ENCODE results near the gene ANO1. TPM values are rescaled to one million over a fixed set of nuclear protein-coding genes. Genes with fewer than 3 reads are reported as not detected.

Gene ANO1
- total RNA-seq, 1 donor from 2014 or later: 0.05 TPM

DNA sequence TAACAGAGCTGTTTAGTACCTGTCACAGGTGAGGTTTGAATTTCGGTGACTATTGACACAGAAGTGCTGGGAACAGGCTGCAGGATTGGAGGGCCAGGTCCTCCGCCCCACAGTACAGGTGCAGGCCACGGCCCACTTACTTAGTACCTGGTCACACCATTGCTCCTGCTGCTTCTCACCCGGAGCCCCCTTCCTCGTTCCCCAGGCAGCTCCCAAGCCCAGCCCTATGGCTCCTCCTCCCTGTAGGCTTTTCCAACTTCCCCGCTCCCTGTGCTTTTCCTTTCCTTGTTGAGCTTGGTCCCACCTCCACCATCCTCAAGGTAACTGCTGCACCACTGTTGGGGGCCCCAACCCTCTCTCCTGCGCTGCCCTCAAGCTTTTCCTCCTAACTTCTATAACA lies 27.9 kb upstream of the ANO1 start:
- DNase-seq (ENCODE audit: low read depth): no peak

- DNase-seq (ENCODE audit: low read depth): no peak
These were observed 24.1 kb upstream of the ANO1 start for GRCh38 chr11:70054004-70054403.

DNA sequence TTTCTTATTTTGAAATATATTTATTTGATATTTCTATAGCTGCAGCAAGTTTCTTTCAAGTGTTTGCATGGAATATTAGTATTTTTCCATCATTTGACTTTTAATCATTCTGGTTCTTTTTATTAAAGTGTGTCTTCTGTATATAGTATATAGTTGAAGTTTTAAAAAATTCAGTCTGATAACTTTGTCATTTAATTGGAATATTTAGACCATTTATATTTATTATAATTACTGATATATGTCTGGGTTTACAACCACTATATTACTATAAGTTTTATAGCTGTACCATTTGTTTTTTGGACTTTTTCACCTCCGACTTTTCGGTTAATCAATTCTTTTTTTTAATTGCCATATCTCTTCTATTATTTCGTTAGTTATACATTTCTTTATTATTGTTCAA lies 22.7 kb upstream of the ANO1 start:
- DNase-seq (ENCODE audit: low read depth): no peak

- DNase-seq (ENCODE audit: low read depth): no peak
These were observed 21.0 kb upstream of the ANO1 start for GRCh38 chr11:70057080-70057479.

DNA sequence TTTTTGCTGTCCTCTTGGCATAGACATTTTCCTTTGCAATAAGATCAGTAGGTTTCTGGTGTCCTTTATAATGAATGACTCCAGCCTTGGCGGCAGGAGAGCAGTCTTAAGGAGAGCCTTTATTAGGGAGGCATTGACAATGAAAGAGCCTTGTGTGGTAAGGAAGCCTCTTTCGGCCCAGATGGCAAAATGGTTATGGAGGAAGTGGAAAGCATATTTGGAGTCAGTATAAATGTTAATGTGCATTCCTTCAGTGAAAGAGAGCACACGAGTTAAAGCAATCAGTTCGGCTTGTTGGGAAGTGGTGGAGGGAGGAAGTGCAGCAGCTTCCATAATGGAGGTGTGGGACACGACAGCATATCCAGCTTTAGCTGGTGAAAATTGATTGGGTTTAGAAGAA lies 18.1 kb upstream of the ANO1 start:
- DNase-seq (ENCODE audit: low read depth): no peak

DNA sequence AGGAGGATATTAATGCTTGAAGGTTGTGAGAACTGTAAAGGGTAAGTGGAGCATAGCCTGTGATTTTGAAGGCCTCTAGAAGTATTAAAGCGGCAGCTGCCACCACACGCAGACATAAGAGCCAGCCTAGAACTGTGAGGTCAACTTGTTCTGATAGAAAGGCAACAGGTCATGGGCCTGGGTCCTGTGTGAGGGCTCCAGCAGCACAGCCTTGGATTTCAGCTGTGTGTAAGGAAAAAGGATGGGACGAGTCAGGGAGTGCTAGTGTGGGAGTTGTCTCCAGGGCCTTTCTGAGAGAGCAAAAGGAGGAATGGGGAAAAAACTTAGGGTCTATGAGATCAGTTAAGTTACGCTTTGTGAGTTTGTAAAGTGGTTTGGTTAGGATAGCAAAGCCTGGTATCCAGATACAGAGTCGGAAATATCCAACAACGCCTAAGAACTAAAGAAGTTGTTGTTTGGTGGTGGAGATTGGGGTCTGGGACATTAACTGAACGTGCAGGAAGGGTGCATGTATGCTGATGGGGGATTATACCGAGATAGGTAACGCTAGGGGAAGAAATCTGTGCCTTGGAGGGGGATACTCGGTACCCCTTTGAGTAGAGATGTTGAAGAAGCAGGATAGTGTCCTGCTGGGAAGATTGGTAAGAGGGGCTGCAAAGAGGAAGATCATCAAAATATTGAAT lies 17.4 kb upstream of the ANO1 start:
- DNase-seq (ENCODE audit: low read depth): no peak

GRCh38 chr11:70061734-70062133 lies 16.4 kb upstream of the ANO1 start:
- DNase-seq (ENCODE audit: low read depth): no peak

DNA sequence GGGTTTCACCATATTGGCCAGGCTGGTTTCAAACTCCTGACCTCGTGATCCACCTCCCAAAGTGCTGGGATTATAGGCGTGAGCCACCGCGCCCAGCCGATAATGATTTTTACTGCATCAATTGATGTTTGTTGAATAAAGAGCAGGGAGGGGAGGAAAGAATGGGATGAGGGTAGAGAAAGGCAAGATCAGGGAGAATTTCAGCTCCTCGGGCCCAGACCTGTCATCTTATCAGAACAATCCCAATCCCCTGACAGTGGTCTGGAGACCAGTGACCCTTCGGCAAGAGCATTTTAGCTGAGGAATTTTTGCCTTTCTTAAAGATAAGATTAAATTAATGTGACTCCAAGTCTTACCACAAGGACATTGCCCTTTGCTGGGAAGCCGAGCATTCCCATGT lies 15.0 kb upstream of the ANO1 start:
- DNase-seq (ENCODE audit: low read depth): no peak

DNA sequence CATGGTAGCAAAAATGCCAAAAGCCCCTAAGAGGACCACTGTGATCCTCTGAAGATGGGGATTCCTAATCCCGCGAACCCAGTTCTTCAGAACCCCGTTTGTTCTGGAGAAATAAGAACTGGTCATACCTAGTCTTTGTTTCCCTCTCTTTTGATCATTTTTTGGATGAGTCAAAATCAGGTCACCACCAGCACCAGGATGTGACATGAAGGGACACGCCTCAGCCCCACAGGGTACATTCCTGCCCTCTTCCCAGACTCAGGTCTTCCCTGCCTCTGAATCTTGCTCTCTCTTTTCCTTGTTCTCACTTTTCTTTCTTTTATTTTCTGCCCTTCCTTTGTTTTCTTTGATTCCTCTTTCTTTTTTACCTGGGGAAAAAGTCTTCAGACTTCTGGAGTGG lies 14.6 kb upstream of the ANO1 start:
- DNase-seq (ENCODE audit: low read depth): no peak

DNA sequence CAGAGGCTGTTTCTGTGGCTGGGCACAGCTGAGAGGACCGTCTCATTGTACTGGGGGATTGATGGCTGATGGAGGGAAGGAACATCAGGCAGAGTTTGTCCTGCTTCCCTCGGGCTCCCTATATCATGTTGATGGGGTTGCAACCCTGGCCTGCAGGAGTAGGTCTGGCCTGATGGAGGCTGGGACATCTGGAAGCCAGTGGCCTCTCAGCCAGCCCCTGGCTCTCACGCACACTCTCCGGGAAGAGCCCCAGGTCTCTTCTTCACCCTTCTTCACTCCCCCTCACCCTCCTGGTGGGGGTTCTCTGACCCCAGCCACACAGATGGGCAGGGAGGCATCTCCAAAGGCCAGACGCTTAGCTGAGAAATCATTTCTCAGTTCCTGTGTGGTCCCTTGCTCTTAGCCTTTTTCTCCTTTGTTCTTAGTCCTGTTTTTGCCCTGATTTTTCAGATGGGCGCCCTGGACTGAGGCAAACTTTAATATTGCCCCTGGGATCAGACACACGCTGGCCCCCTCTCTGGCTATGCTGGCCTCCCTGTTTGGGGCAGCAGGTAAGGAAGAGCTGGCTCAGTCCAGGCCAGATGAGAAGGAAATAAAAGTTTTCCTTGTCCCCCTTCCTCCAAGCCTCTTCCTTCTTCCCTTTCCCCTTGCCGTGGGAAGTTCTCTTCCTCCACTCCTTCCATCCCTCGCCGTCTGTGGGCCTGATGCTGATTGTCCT lies 13.9 kb upstream of the ANO1 start:
- no peak for DNase-seq (ENCODE audit: low read depth)

DNA sequence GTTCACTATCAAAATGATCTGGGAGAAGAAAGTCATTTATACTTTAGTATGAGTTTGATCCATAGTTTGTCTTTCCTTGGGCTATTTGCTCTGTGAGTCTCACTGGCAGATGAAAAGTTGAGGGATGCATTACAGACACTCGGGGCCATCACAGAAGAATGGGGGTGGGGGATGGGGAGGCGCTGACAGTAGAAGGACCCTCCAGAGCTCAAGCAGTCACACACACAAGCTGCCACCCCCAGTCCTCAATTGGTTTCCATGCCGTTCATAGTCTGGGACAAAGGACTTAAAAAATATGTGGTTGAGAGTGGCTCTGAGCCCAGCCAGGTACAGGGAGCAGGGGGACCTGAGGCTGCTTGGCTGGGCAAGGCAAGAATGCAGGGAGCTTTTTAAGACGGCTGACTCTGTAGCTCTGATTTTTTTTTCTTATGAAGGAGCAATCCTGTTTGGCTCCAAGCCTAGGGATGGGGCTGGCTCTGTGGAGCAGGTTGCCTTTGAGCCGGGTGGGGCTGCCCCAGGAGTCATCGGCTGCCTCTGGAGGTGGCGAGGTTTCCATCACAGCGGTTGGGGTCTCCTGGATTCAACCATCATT lies 13.3 kb upstream of the ANO1 start:
- DNase-seq (ENCODE audit: low read depth): no peak

DNA sequence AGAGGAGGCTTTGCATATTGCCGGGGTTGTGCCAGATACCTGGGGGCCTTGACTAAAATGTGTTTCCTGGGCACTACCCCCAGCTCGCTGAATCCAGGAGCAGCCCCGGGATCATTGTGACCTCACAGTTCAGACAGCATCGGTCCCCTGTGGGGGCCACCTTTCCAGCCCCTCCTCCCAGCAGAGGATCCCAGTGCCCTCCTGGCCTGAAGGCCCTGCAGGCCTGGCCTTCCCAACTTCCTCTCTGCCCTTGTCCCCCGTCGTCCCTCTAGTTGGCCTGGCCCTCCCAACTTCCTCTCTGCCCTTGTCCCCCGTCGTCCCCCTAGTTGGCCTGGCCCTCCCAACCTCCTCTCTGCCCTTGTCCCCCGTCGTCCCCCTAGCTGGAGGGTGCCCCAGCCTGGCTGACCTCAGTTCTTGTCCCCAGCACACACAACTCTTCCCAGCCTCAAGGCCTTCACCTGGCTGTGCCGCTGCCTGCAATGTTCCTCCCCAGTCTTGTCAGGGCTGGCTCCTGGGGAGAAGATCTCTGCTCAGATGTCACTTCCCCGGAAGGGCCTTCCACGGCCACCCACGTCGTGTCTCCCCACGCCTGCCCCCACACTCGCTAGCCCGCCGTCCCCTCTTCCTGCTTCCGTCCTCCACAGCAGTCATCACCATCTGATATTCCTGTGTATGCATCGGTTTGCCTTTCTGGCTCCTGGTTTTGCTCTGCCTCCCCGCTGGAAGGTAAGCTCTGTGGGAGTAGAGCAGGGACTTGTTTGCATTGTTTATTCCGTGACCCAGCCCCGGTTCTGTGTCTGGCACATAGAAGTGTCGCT lies 12.6 kb upstream of the ANO1 start:
- DNase-seq (ENCODE audit: low read depth): no peak

DNA sequence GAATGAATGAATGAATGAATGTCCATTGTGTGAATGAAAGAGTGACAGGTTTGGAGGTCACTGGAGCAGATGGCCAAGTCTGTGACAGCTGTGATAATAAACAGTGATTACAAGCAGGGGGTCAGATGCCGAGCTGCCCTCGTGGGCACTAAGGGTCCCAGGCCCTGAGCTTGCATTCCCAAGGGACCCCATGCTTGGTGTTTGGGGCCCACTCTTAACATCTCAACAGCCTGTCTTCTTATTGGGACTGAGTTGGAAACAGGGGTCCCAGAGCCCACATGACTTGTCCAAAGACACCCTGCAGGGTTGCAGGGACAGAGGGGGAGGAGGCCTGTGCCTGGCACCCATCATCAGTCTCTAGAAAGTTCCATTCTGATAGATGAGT lies 12.0 kb upstream of the ANO1 start:
- DNase-seq (ENCODE audit: low read depth): no peak

- no peak for DNase-seq (ENCODE audit: low read depth)
These were observed 11.5 kb upstream of the ANO1 start for GRCh38 chr11:70066628-70067027.

GRCh38 chr11:70067036-70067435 lies 11.1 kb upstream of the ANO1 start:
- no peak for DNase-seq (ENCODE audit: low read depth)

GRCh38 chr11:70067591-70068341 lies 10.4 kb upstream of the ANO1 start:
- DNase-seq (ENCODE audit: low read depth): peak; percentile 16

DNA sequence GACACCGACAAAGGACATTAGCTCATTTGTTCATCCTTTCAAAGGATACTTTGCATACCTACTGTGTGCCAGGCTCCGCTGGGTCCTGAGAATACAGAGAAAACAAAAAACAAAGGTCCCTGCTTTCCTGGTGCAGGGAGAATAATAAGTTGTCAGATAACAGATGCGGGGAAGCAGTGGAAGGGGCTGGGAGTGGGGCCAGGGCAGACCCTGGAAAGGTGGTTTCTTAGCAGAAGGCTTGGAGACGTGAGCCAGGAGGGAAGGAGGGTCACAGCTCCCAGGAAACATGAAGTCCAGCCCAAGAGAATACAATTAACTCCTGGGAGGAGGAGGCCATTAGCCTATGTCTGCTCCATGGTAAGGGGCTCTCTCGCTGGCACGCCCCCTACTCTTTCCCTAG lies 9.8 kb upstream of the ANO1 start:
- DNase-seq (ENCODE audit: low read depth): no peak

DNA sequence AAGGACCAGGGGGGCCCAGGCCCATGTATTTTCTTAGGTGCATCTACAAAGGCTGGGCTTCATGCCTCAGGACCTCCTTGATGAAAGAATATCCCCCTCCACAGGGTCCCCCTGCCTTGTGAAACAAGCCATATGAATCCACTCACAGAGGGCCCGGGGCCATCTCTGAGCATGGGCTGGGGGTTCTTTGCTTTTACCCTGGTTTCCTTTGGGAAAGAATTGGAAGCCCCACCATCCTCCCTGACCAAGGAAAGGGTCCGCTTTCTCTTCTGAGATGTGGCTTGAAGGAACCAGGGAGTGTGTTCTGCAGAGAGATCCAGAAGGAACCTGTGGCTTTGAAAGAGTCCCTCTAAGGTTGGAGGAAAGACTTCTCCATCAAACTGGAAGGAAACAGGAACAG lies 9.2 kb upstream of the ANO1 start:
- DNase-seq (ENCODE audit: low read depth): no peak

- DNase-seq (ENCODE audit: low read depth): no peak
These were observed 7.4 kb upstream of the ANO1 start for GRCh38 chr11:70070706-70071105.

- no peak for DNase-seq (ENCODE audit: low read depth)
These were observed 6.1 kb upstream of the ANO1 start for GRCh38 chr11:70071996-70072395.

DNA sequence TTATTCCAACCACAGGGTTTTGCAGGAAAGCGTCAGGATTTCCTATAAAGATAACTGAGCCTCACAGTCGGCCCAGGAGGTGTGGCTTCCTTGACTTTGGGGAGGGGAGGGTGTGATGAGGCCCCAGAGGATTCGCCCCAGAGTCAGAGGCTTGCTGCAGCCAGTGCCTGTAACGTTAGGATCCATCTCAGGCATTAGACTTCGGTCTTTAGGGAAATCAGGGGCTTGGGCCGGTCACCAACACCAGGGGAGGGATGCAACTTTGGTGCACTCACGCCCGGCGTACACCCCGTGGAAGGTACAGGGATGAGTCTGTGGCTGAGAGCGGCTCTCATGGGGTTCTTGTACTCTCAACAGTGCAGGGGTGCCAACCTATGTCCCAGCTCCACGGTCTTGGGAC lies 5.7 kb upstream of the ANO1 start:
- no peak for DNase-seq (ENCODE audit: low read depth)

Data from renal cortical epithelial cell (primary cell).